SK-N-MC (cell line): Measurements from ENCODE around the gene ZSCAN31.

ENCODE experiments used
- EZH2 ChIP-seq: fragments of 200-600 bp; sonication (generic); IDR thresholded peaks from one replicate; pipeline ENCODE4 v1.6.1; 2017; ENCODE audit warnings: antibody characterized with exemption
- FOXP2 ChIP-seq: optimal IDR thresholded peaks from 2 replicates; pipeline ENCODE3; 2011; ENCODE audit warnings: mild to moderate bottlenecking, moderate library complexity; ENCODE audit not compliant: insufficient read depth; ENCODE audit errors: extremely low read length, control extremely low read depth
- POLR2AphosphoS5 ChIP-seq: IDR thresholded peaks from 2 replicates; pipeline ENCODE4 v1.6.1; 2012; ENCODE audit warnings: mild to moderate bottlenecking, low read depth, low read length, borderline replicate concordance

GRCh38 chr6:28334286-28335039 is 1.5 kb downstream of the ZSCAN31 start:
- TF ChIP-seq EZH2: no peak
- no peak for TF ChIP-seq POLR2AphosphoS5
- no peak for TF ChIP-seq FOXP2
